Colonic mucosa (tissue), 4 donors: ENCODE results near the gene SNCAIP. TPM values are rescaled to one million over a fixed set of nuclear protein-coding genes. Genes with fewer than 3 reads are reported as not detected.

Experiments used
- DNase-seq: peaks from one replicate; pipeline ENCODE4 v3.0.0-alpha.2; 2020
- H3K27ac ChIP-seq: fragments of 200-600 bp; one replicate; pipeline ENCODE4 v1.8.0; 2021
- H3K27me3 ChIP-seq: fragments of 200-600 bp; one replicate; pipeline ENCODE4 v1.8.0; 2021
- H3K36me3 ChIP-seq: fragments of 200-600 bp; one replicate; pipeline ENCODE4 v1.8.0; 2021
- H3K4me1 ChIP-seq: fragments of 200-600 bp; one replicate; pipeline ENCODE4 v1.8.0; 2021; ENCODE audit warnings: mild to moderate bottlenecking
- H3K4me3 ChIP-seq: fragments of 200-600 bp; one replicate; pipeline ENCODE4 v1.8.0; 2021
- H3K9ac ChIP-seq, 2 donors: one replicate each; pipeline ENCODE4 v1.7.0; 2013; ENCODE audit warnings: control low read depth in 2 of 2, low read depth in 2 of 2, low read length in 2 of 2
- H3K9me3 ChIP-seq: fragments of 200-600 bp; one replicate; pipeline ENCODE4 v1.8.0; 2021
- CTCF ChIP-seq: fragments of 200-600 bp; IDR thresholded peaks from one replicate; pipeline ENCODE4 v1.8.0; 2022; ENCODE audit warnings: antibody characterized with exemption, mild to moderate bottlenecking
- intact Hi-C: fragments of 100-400 bp; cut with DNase I; formaldehyde crosslinking; loops from one replicate; pipeline ENCODE4 v1.14.1; 2022
- total RNA-seq, 2 donors: library from RNA; stranded (reverse); fragmentation: NEBNext Ultra II Directional in 1 of 2; extraction: Animal tissue kit (Norgen Biotek cat#: 25700) in 1 of 2; gene quantifications; one replicate each; pipeline ENCODE4 v1.2.1, GENCODE V29; 2021
- donor health status: healthy.
- donor health status: DM: no; HTN: no; CAD: no.
- donor health status: DM: no; HTN: no; CAD: no.

The SNCAIP gene
- total RNA-seq, 2 donors from 2014 or later = 0.84 to 1.3 TPM

GRCh38 chr5:122322801-122323548 lies 10.9 kb downstream of the SNCAIP start:
- Histone ChIP-seq H3K4me3 (no peak overlapping the region), H3K9me3 (no peaks in the 10 kb centered on the region), H3K36me3 (no peaks in the 10 kb centered on the region), H3K27me3 (no peaks in the 10 kb centered on the region), H3K4me1 (no peaks in the 10 kb centered on the region), H3K9ac (no peak overlapping the region), H3K27ac (no peak overlapping the region)
- intact Hi-C loops = no loop called here
- DNase-seq = no peak
- TF ChIP-seq CTCF = no peak

GRCh38 chr5:122323738-122324137 lies 11.7 kb downstream of the SNCAIP start:
- H3K9me3 ChIP-seq = no peaks in the 10 kb centered on the region
- no peak for TF ChIP-seq CTCF
- no peaks in the 10 kb centered on the region for H3K4me1 ChIP-seq
- H3K27ac ChIP-seq = no peak overlapping the region
- intact Hi-C loops = no loop called here
- H3K4me3 ChIP-seq = no peak overlapping the region
- no peak for DNase-seq
- no peaks in the 10 kb centered on the region for H3K36me3 ChIP-seq
- H3K9ac ChIP-seq = no peak overlapping the region
- H3K27me3 ChIP-seq = no peaks in the 10 kb centered on the region

- no peak for DNase-seq
- Histone ChIP-seq H3K9me3 (no peaks in the 10 kb centered on the region), H3K9ac (no peak overlapping the region), H3K27me3 (no peaks in the 10 kb centered on the region), H3K4me3 (no peak overlapping the region), H3K36me3 (no peaks in the 10 kb centered on the region), H3K4me1 (no peaks in the 10 kb centered on the region), H3K27ac (no peak overlapping the region)
- no peak for TF ChIP-seq CTCF
- intact Hi-C loops = no loop called here
These were observed 15.1 kb downstream of the SNCAIP start for GRCh38 chr5:122327110-122327509.

- DNase-seq = no peak
- Histone ChIP-seq H3K9me3 (no peaks in the 10 kb centered on the region), H3K4me1 (no peaks in the 10 kb centered on the region), H3K36me3 (no peaks in the 10 kb centered on the region), H3K27ac (no peak overlapping the region), H3K9ac (no peak overlapping the region), H3K4me3 (no peak overlapping the region), H3K27me3 (no peaks in the 10 kb centered on the region)
- intact Hi-C loops = no loop called here
- TF ChIP-seq CTCF = no peak
These were observed 18.8 kb downstream of the SNCAIP start for GRCh38 chr5:122330881-122331280.

DNA sequence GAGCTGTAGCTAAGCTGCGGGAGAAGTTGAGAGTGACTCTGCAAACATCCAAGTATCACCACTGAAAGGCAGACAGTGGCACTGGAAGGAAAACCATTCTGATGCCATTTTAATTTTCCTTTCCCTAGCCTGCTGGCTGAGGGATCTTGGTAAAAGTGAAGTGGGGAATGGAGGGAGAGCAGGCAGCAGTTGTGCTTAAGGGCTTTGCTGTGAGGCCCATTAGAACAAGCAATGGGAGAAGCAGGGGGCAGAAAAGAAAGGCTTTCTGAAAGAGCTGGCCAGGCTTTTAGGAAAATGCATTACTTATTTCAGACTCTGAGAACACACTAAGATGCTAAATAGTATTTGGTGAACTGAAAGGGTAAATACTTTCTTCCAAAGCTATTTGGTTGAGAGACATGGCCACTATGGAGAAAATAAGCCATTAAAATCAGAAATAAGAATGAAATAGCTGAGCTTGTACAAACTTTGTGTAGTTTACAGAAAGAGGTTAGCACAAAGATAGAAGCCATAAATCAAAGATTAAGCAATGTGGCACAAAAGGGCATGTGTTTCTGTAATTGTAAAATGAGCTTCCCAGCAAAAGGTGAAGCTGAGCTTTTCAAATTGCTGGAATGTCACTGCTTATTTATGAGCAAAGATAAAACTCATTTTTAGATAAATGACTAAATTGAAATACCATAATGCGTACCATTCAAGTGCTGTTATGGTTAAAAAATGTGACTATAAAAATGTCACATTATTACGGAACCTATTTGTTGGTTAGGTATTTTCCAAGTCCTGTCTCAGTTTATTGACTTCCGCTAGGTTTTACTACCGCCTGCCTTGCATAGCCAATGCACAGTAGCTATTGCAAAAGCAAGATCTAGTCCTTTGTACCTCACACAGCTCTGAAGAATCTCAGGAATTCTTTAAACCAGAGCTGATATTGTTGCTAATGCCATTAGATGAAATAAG lies 20.8 kb downstream of the SNCAIP start:
- no peak for TF ChIP-seq CTCF

More for the DNA sequence above, 20.8 kb downstream of the SNCAIP start:
- H3K4me1 ChIP-seq = no peaks in the 10 kb centered on the region
- H3K27ac ChIP-seq = no peak overlapping the region
- DNase-seq = no peak
- no peaks in the 10 kb centered on the region for H3K27me3 ChIP-seq
- no peaks in the 10 kb centered on the region for H3K9me3 ChIP-seq
- H3K36me3 ChIP-seq = no peaks in the 10 kb centered on the region
- H3K4me3 ChIP-seq = no peak overlapping the region
- no peak overlapping the region for H3K9ac ChIP-seq
- intact Hi-C loops = no loop called here
